IgD-negative memory B cell (primary cell): ENCODE data around the gene SLC26A1. TPM values are rescaled to one million over a fixed set of nuclear protein-coding genes. Genes with fewer than 3 reads are reported as not detected.
A peak's percentile ranks its signal among the peaks of the same experiment; 100 is the strongest.

Source experiments
- H3K27ac Mint-ChIP-seq, 3 donors: one replicate each; pipeline ENCODE4 v1.8.0; 2020 to 2022; ENCODE audit warnings: mild to moderate bottlenecking in 3 of 3, mixed read lengths in 3 of 3, moderate library complexity in 1 of 3
- H3K27me3 Mint-ChIP-seq: one replicate; pipeline ENCODE4 v1.8.0; 2021; ENCODE audit warnings: mixed read lengths
- H3K36me3 Mint-ChIP-seq: one replicate; pipeline ENCODE4 v1.8.0; 2020; ENCODE audit warnings: mild to moderate bottlenecking, mixed read lengths
- H3K4me1 Mint-ChIP-seq, 3 donors: one replicate each; pipeline ENCODE4 v1.8.0; 2020 to 2022; ENCODE audit warnings: mixed read lengths in 3 of 3, mild to moderate bottlenecking in 1 of 3
- H3K4me3 Mint-ChIP-seq, 4 donors: one replicate each; pipeline ENCODE4 v1.8.0; 2020 to 2022; ENCODE audit warnings: mild to moderate bottlenecking in 4 of 4, mixed read lengths in 4 of 4, moderate library complexity in 3 of 4
- H3K9me3 Mint-ChIP-seq, 3 donors: one replicate each; pipeline ENCODE4 v1.8.0; 2020 to 2021; ENCODE audit warnings: mixed read lengths in 3 of 3, mild to moderate bottlenecking in 1 of 3
- polyA plus RNA-seq: library from polyadenylated mRNA; unstranded; fragments of 300-500 nt; fragmentation: Illumina TruSeq; gene quantifications from one replicate; pipeline ENCODE4 v1.2.3, GENCODE V29; 2021

Gene SLC26A1
- polyA plus RNA-seq, 1 donor from 2014 or later = 0.70 TPM

GRCh38 chr4:1031956-1032795, 39.0 kb upstream of the SLC26A1 start:
- Mint-ChIP-seq H3K27ac (no peak overlapping the region), H3K36me3 (no peaks in the 10 kb centered on the region), H3K4me1 (no peaks in the 10 kb centered on the region), H3K4me3 (no peak overlapping the region), H3K27me3 (peaks cover 5% of the 10 kb centered on the region), H3K9me3 (no peaks in the 10 kb centered on the region)

GRCh38 chr4:1031346-1031745, 38.1 kb upstream of the SLC26A1 start:
- Mint-ChIP-seq H3K27me3 (peaks cover 5% of the 10 kb centered on the region), H3K9me3 (no peaks in the 10 kb centered on the region), H3K4me1 (peaks cover 0 to 4% (median 0%) of the 10 kb centered on the region in 3 donors), H3K27ac (no peak overlapping the region), H3K36me3 (no peaks in the 10 kb centered on the region), H3K4me3 (no peak overlapping the region)

DNA sequence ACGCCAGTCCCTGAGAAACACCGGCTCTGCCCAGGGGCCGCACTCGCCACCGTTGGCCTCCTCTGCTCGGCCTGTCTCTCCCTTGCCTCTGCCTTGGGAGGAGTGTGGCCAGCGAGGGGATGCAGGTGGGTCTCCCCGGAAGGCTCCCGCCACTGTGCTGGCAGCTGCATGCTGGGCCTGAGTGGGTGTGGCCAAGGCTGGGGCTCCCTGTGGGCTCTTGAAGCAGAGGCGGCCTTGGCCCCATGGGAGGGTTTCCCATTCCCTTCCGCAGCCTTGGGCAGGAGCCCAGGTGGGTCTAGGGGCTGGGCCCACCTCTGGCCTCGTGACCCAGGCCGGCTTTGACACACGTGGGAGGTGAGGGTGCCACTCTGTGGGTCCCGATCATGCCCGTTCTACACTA, 37.4 kb upstream of the SLC26A1 start:
- peaks cover 5% of the 10 kb centered on the region for H3K27me3 Mint-ChIP-seq
- peak overlapping the region in 1 of 4 donors; percentile 55 for H3K4me3 Mint-ChIP-seq
- no peaks in the 10 kb centered on the region for H3K9me3 Mint-ChIP-seq
- H3K36me3 Mint-ChIP-seq = no peaks in the 10 kb centered on the region
- no peak overlapping the region for H3K27ac Mint-ChIP-seq
- peaks cover 0 to 10% (median 7%) of the 10 kb centered on the region in 3 donors for H3K4me1 Mint-ChIP-seq

DNA sequence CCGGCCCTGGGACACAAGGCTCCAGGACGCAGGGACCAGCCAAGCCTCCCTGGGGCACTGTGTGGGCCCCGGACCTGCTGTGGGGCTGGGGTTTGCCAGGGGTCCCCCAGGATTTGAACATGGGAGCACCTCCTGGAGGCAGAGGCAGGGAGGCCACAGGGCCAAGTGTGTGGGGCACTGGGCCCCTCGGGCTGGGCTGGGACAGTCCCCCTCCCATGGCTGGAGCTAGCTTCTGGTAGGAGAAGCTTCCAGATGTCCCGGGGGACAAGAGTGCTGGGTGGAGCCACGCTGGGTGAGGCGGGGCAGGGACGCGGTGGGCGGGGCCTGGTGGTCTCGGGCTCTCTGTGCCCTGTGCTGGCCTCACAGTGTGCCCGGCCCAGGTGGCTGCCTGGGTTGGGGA, 36.8 kb upstream of the SLC26A1 start:
- no peak overlapping the region for H3K4me3 Mint-ChIP-seq
- no peaks in the 10 kb centered on the region for H3K9me3 Mint-ChIP-seq
- no peaks in the 10 kb centered on the region for H3K36me3 Mint-ChIP-seq
- peaks cover 5% of the 10 kb centered on the region for H3K27me3 Mint-ChIP-seq
- no peak overlapping the region for H3K27ac Mint-ChIP-seq
- H3K4me1 Mint-ChIP-seq = peaks cover 0 to 11% (median 10%) of the 10 kb centered on the region in 3 donors

GRCh38 chr4:1029529-1029928, 36.3 kb upstream of the SLC26A1 start:
- Mint-ChIP-seq H3K4me3 (no peak overlapping the region), H3K27me3 (peaks cover 5% of the 10 kb centered on the region), H3K9me3 (no peaks in the 10 kb centered on the region), H3K27ac (no peak overlapping the region), H3K4me1 (peaks cover 0 to 11% (median 10%) of the 10 kb centered on the region in 3 donors), H3K36me3 (no peaks in the 10 kb centered on the region)

GRCh38 chr4:1028574-1029220, 35.5 kb upstream of the SLC26A1 start:
- H3K27me3 Mint-ChIP-seq = peaks cover 4% of the 10 kb centered on the region
- H3K36me3 Mint-ChIP-seq = no peaks in the 10 kb centered on the region
- no peaks in the 10 kb centered on the region for H3K9me3 Mint-ChIP-seq
- peak overlapping the region in 1 of 4 donors; percentile 27 for H3K4me3 Mint-ChIP-seq
- no peak overlapping the region for H3K27ac Mint-ChIP-seq
- peaks cover 0 to 13% (median 10%) of the 10 kb centered on the region in 3 donors for H3K4me1 Mint-ChIP-seq

- Mint-ChIP-seq H3K9me3 (no peaks in the 10 kb centered on the region), H3K27ac (no peak overlapping the region), H3K4me3 (peak overlapping the region in 1 of 4 donors; percentile 41), H3K4me1 (peaks cover 0 to 13% (median 10%) of the 10 kb centered on the region in 3 donors), H3K36me3 (no peaks in the 10 kb centered on the region), H3K27me3 (peaks cover 3% of the 10 kb centered on the region)
Observed at GRCh38 chr4:1027915-1028238, 34.7 kb upstream of the SLC26A1 start.

DNA sequence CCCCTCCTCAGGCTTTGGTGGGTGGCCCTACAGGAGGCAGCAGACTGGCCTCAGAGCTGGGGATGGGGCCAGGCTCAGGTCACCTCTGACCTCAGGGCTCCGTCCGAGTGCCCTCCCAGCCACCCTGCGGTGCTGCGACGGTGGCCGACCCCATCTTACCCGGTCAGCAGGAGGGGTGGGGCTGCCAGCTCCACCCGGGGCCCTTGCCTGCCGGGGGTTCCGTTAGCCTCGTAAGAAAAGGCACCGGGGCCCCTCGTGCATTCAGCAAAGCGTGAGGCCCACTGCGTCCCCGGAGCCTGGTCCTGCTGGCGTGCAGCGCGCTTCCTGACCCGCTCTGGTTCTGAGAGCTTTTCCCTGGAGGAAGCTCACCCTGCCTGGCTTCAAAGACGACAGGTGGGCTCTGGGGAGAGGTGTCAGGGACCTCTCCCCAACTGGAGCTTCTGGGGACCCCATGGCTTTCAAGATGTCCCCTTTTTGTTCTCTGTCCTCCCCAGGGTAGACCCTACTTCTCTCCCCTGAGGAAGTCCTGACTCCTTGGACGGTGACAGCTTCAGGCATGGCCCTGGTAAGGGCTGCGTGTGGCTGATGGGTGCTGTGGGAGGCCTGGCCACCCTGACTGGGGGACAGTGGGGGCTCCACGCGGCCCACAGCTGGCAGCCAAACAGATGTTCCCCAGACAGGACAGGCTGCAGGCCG, 34.2 kb upstream of the SLC26A1 start:
- peak overlapping the region in 1 of 4 donors; percentile 41 for H3K4me3 Mint-ChIP-seq
- no peak overlapping the region for H3K27ac Mint-ChIP-seq
- H3K36me3 Mint-ChIP-seq = no peaks in the 10 kb centered on the region
- peaks cover 0 to 13% (median 10%) of the 10 kb centered on the region in 3 donors for H3K4me1 Mint-ChIP-seq
- H3K27me3 Mint-ChIP-seq = peaks cover 1% of the 10 kb centered on the region
- no peaks in the 10 kb centered on the region for H3K9me3 Mint-ChIP-seq

- Mint-ChIP-seq H3K27me3 (no peaks in the 10 kb centered on the region), H3K36me3 (no peaks in the 10 kb centered on the region), H3K4me3 (peak overlapping the region in 3 of 4 donors; percentile 3 to 86 (median 78)), H3K4me1 (peaks cover 0 to 14% (median 11%) of the 10 kb centered on the region in 3 donors), H3K9me3 (no peaks in the 10 kb centered on the region), H3K27ac (peak overlapping the region; percentile 57 to 85 (median 64))
Observed at GRCh38 chr4:1026115-1026514, 32.9 kb upstream of the SLC26A1 start.

DNA sequence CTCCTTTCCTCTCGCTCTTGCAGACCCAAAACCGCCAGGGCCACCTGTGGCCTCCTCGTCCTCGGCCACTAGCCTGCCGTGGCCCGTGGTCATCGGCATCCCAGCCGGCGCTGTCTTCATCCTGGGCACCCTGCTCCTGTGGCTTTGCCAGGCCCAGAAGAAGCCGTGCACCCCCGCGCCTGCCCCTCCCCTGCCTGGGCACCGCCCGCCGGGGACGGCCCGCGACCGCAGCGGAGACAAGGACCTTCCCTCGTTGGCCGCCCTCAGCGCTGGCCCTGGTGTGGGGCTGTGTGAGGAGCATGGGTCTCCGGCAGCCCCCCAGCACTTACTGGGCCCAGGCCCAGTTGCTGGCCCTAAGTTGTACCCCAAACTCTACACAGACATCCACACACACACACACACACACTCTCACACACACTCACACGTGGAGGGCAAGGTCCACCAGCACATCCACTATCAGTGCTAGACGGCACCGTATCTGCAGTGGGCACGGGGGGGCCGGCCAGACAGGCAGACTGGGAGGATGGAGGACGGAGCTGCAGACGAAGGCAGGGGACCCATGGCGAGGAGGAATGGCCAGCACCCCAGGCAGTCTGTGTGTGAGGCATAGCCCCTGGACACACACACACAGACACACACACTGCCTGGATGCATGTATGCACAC, 31.8 kb upstream of the SLC26A1 start:
- H3K4me1 Mint-ChIP-seq = peaks cover 0 to 14% (median 11%) of the 10 kb centered on the region in 3 donors
- H3K36me3 Mint-ChIP-seq = no peaks in the 10 kb centered on the region
- H3K4me3 Mint-ChIP-seq = peak overlapping the region in 2 of 4 donors; percentile 27 to 68
- H3K27ac Mint-ChIP-seq = peak overlapping the region in 1 of 3 donors; percentile 50
- no peaks in the 10 kb centered on the region for H3K27me3 Mint-ChIP-seq
- no peaks in the 10 kb centered on the region for H3K9me3 Mint-ChIP-seq

DNA sequence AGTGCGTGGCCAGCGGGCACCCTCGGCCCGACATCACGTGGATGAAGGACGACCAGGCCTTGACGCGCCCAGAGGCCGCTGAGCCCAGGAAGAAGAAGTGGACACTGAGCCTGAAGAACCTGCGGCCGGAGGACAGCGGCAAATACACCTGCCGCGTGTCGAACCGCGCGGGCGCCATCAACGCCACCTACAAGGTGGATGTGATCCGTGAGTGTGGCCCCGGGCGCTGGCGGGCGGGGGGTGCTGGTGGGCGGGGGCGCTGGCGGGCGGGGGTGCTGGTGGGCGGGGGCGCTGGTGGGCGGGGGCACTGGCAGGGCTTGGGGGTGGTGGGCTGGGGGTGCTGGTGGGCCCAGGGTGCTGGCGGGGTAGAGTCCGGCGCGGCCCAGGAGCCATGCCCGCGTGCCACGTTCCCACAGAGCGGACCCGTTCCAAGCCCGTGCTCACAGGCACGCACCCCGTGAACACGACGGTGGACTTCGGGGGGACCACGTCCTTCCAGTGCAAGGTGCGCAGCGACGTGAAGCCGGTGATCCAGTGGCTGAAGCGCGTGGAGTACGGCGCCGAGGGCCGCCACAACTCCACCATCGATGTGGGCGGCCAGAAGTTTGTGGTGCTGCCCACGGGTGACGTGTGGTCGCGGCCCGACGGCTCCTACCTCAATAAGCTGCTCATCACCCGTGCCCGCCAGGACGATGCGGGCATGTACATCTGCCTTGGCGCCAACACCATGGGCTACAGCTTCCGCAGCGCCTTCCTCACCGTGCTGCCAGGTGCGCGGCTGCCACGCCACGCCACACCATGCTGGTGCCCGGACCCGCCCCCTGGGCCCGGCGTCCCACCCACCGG, 30.9 kb upstream of the SLC26A1 start:
- no peaks in the 10 kb centered on the region for H3K9me3 Mint-ChIP-seq
- H3K27ac Mint-ChIP-seq = peak overlapping the region in 2 of 3 donors; percentile 71 to 80
- H3K27me3 Mint-ChIP-seq = no peaks in the 10 kb centered on the region
- peaks cover 0 to 14% (median 11%) of the 10 kb centered on the region in 3 donors for H3K4me1 Mint-ChIP-seq
- no peaks in the 10 kb centered on the region for H3K36me3 Mint-ChIP-seq
- H3K4me3 Mint-ChIP-seq = no peak overlapping the region

GRCh38 chr4:1023075-1023640, 30.0 kb upstream of the SLC26A1 start:
- Mint-ChIP-seq H3K27ac (peak overlapping the region in 1 of 3 donors; percentile 80), H3K4me3 (no peak overlapping the region), H3K27me3 (no peaks in the 10 kb centered on the region), H3K36me3 (no peaks in the 10 kb centered on the region), H3K4me1 (peaks cover 0 to 14% (median 11%) of the 10 kb centered on the region in 3 donors), H3K9me3 (no peaks in the 10 kb centered on the region)

DNA sequence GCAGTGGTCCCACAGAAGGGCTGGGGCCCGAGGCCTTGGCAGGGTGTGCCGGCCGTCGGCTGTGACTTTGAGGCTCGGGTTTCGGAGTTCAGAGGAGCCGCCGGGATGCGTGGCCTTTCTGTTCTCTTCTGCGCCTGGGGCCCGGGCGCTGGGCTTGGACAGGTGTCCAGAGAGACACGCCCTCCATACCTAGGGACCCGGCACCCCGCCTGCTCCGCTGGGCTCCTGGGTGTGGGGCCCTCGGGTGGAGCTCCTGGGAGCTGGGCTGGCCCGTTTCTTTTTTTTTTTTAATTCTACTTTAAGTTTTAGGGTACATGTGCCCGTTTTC, 29.5 kb upstream of the SLC26A1 start:
- Mint-ChIP-seq H3K9me3 (no peaks in the 10 kb centered on the region), H3K36me3 (no peaks in the 10 kb centered on the region), H3K27me3 (no peaks in the 10 kb centered on the region), H3K4me3 (no peak overlapping the region), H3K27ac (no peak overlapping the region), H3K4me1 (peaks cover 0 to 14% (median 11%) of the 10 kb centered on the region in 3 donors)
